Neural progenitor cell (in vitro differentiated cells): ENCODE measurements around the gene CACNB4. TPM values are rescaled to one million over a fixed set of nuclear protein-coding genes. Genes with fewer than 3 reads are reported as not detected.

Source experiments
- DNase-seq: peaks from one replicate; pipeline ENCODE4 v3.0.0-alpha.2; 2016; ENCODE audit warnings: low spot score
- H2AFZ ChIP-seq: fragments of 200-600 bp; sonication (generic); replicated peaks from 2 replicates; pipeline ENCODE4 v1.6.1; 2016; ENCODE audit warnings: antibody characterized with exemption
- H3F3A ChIP-seq: fragments of 200-600 bp; sonication (generic); 2 replicates; pipeline ENCODE4 v1.6.1; 2016; ENCODE audit warnings: antibody characterized with exemption, low read depth
- H3K27ac ChIP-seq: fragments of 200-600 bp; sonication (generic); 2 replicates; pipeline ENCODE4 v1.5.1; 2016; ENCODE audit warnings: mild to moderate bottlenecking
- H3K27me3 ChIP-seq: fragments of 200-600 bp; sonication (generic); 2 replicates; pipeline ENCODE4 v1.6.1; 2016; ENCODE audit warnings: mild to moderate bottlenecking, moderate library complexity
- H3K36me3 ChIP-seq: fragments of 200-600 bp; sonication (generic); 2 replicates; pipeline ENCODE4 v1.5.1; 2016
- H3K4me1 ChIP-seq: fragments of 200-600 bp; sonication (generic); 2 replicates; pipeline ENCODE4 v1.6.1; 2016; ENCODE audit warnings: mixed run types
- H3K4me2 ChIP-seq: fragments of 200-600 bp; sonication (generic); 2 replicates; pipeline ENCODE4 v1.6.1; 2016
- H3K4me3 ChIP-seq: fragments of 200-600 bp; sonication (generic); 2 replicates; pipeline ENCODE4 v1.5.1; 2016
- H3K79me2 ChIP-seq: fragments of 200-600 bp; sonication (generic); 2 replicates; pipeline ENCODE4 v1.6.1; 2016; ENCODE audit warnings: low read depth
- H3K9ac ChIP-seq: fragments of 200-600 bp; sonication (generic); 2 replicates; pipeline ENCODE4 v1.6.1; 2016
- H3K9me3 ChIP-seq: fragments of 200-600 bp; sonication (generic); 2 replicates; pipeline ENCODE4 v1.5.1; 2016; ENCODE audit warnings: low read depth
- H4K20me1 ChIP-seq: fragments of 200-600 bp; sonication (generic); 2 replicates; pipeline ENCODE4 v1.6.1; 2016; ENCODE audit warnings: low read depth
- H3K27ac Mint-ChIP-seq: 3 replicates; pipeline ENCODE4 v1.8.0; 2021; ENCODE audit warnings: mixed read lengths
- H3K27me3 Mint-ChIP-seq: 2 replicates; pipeline ENCODE4 v1.8.0; 2022; ENCODE audit warnings: low read depth, mild to moderate bottlenecking, inconsistent platforms, moderate library complexity, mixed read lengths; ENCODE audit not compliant: insufficient read depth
- H3K36me3 Mint-ChIP-seq: 3 replicates; pipeline ENCODE4 v1.8.0; 2021; ENCODE audit warnings: mixed read lengths
- H3K4me1 Mint-ChIP-seq: 3 replicates; pipeline ENCODE4 v1.8.0; 2021; ENCODE audit warnings: mixed read lengths
- H3K4me3 Mint-ChIP-seq: 3 replicates; pipeline ENCODE4 v1.8.0; 2021; ENCODE audit warnings: mild to moderate bottlenecking, moderate library complexity, mixed read lengths
- H3K9me3 Mint-ChIP-seq: 3 replicates; pipeline ENCODE4 v1.8.0; 2020; ENCODE audit warnings: mixed read lengths
- EZH2 ChIP-seq: fragments of 200-600 bp; sonication (generic); IDR thresholded peaks from 2 replicates; pipeline ENCODE4 v1.6.1; 2017; ENCODE audit warnings: antibody characterized with exemption, mild to moderate bottlenecking, moderate library complexity
- EZH2phosphoT487 ChIP-seq: fragments of 200-600 bp; sonication (generic); IDR thresholded peaks from 2 replicates; pipeline ENCODE4 v1.6.1; 2017; ENCODE audit warnings: antibody characterized with exemption
- total RNA-seq: library from RNA; depleted of rRNA; stranded (reverse); fragments of >200 nt; gene quantifications from 2 replicates; pipeline ENCODE4 v1.2.3, GENCODE V29; 2015; ENCODE audit warnings: low replicate concordance
- TF ChIP-seq, protein P1 (sequence below): fragments of 200-600 bp; sonication (generic); IDR thresholded peaks from 2 replicates; pipeline ENCODE4 v1.5.1; 2017; ENCODE audit warnings: antibody characterized with exemption, mild to moderate bottlenecking

CACNB4 gene
- total RNA-seq, 1 donor from 2014 or later, result 14.2 TPM

DNA sequence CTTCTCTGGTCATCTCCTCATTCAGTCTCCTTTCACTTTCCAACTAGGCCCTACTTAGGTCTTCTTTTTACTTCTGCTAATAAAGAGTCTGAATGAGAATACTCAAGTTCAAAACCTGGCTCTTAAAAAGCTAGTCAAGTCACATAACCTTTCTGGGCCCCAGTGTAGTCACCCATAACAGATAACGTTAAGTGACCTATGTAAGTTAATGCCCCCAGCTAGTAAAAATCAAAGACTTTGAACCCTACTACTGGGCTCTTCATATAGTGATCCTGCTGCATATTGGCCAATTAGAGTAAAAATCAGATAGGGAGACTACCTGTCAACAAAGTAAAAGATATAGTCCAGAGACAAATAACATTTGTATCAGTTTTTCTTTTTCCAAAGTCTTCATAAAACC is 288.4 kb downstream of the CACNB4 start:
- H3F3A ChIP-seq, result no peaks in the 10 kb centered on the region
- Mint-ChIP-seq H3K27ac (no peak overlapping the region), H3K9me3 (peaks cover 3% of the 10 kb centered on the region), H3K4me3 (no peak overlapping the region), H3K36me3 (peaks cover 31% of the 10 kb centered on the region), H3K4me1 (no peaks in the 10 kb centered on the region), H3K27me3 (no peaks in the 10 kb centered on the region)
- H2AFZ ChIP-seq, result no peak overlapping the region
- H3K4me3 ChIP-seq, result no peak overlapping the region
- no peak overlapping the region for H3K27ac ChIP-seq
- H3K36me3 ChIP-seq, result peaks cover 29% of the 10 kb centered on the region
- H3K4me1 ChIP-seq, result no peaks in the 10 kb centered on the region
- no peaks in the 10 kb centered on the region for H3K79me2 ChIP-seq
- TF ChIP-seq EZH2phosphoT487 (no peak), EZH2 (no peak)
- TF ChIP-seq, protein P1, sequence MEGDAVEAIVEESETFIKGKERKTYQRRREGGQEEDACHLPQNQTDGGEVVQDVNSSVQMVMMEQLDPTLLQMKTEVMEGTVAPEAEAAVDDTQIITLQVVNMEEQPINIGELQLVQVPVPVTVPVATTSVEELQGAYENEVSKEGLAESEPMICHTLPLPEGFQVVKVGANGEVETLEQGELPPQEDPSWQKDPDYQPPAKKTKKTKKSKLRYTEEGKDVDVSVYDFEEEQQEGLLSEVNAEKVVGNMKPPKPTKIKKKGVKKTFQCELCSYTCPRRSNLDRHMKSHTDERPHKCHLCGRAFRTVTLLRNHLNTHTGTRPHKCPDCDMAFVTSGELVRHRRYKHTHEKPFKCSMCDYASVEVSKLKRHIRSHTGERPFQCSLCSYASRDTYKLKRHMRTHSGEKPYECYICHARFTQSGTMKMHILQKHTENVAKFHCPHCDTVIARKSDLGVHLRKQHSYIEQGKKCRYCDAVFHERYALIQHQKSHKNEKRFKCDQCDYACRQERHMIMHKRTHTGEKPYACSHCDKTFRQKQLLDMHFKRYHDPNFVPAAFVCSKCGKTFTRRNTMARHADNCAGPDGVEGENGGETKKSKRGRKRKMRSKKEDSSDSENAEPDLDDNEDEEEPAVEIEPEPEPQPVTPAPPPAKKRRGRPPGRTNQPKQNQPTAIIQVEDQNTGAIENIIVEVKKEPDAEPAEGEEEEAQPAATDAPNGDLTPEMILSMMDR, result no peak
- peaks cover 5% of the 10 kb centered on the region for H4K20me1 ChIP-seq
- H3K9me3 ChIP-seq, result no peaks in the 10 kb centered on the region
- no peak overlapping the region for H3K4me2 ChIP-seq
- DNase-seq, result no peak
- H3K9ac ChIP-seq, result no peak overlapping the region
- H3K27me3 ChIP-seq, result no peaks in the 10 kb centered on the region

DNA sequence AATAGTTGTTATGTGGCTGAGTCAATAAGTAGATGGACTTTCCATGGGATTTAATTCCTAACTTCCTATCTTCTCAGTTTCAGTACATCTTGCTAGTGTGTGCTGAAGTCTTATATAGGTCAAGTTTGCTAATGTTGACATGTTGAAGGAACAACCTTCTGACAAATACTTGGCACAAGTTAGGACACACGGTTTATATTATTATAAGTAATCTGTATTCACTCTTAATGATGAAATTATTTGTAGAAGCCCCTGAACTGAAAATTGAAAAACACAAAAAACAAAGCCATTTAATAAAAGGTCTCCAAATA is 289.8 kb downstream of the CACNB4 start:
- TF ChIP-seq EZH2phosphoT487, result no peak
- Histone ChIP-seq H3F3A (no peaks in the 10 kb centered on the region), H3K27ac (no peak overlapping the region), H3K4me3 (no peak overlapping the region), H3K9ac (no peak overlapping the region), H3K36me3 (peaks cover 28% of the 10 kb centered on the region), H2AFZ (no peak overlapping the region), H3K9me3 (no peaks in the 10 kb centered on the region), H3K4me1 (no peaks in the 10 kb centered on the region), H3K79me2 (no peaks in the 10 kb centered on the region), H3K27me3 (no peaks in the 10 kb centered on the region), H4K20me1 (peaks cover 5% of the 10 kb centered on the region), H3K4me2 (no peak overlapping the region)
- no peak overlapping the region for H3K4me3 Mint-ChIP-seq
- H3K27me3 Mint-ChIP-seq, result no peaks in the 10 kb centered on the region
- no peaks in the 10 kb centered on the region for H3K4me1 Mint-ChIP-seq
- H3K36me3 Mint-ChIP-seq, result peaks cover 28% of the 10 kb centered on the region
- no peak for DNase-seq
- H3K27ac Mint-ChIP-seq, result no peak overlapping the region
- H3K9me3 Mint-ChIP-seq, result peaks cover 3% of the 10 kb centered on the region

DNA sequence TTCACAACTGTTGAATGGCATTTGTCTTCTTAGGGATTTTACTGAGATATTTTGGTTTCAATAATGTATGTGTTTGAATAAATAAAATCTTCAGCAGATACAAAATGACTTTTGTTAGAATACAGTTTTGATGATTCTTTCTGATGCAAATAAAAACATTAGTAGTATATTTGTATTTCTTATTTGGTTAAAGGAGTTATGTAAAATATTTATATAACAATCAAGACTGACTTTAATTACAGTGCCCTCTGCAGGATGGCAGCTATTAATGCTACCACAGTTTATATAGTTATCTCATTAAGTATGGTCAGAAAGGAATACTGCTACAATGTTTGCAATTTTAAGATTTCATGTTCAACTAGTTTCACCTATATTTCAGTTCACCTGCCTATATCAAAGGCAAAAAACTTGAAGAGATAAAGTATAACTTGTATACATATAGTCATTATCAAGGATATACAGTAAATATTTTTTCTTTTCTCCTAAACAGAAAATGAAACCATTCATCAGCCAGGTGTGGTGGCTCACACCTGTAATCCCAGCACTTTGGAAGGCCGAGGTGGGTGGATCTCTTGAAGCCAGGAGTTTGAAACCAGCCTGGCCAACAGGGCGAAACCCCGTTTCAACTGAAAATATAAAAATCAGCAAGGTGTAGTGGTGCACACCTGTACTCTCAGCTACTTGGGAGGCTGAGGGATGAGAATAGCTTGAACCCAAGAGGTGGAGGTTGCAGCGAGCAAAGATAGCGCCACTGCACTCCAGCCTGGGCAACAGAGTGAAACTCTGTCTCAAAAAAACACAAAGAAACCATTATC is 290.4 kb downstream of the CACNB4 start:
- Histone ChIP-seq H3K4me2 (no peak overlapping the region), H3K27ac (no peak overlapping the region), H3K36me3 (peaks cover 23% of the 10 kb centered on the region), H3K27me3 (no peaks in the 10 kb centered on the region), H3K9ac (no peak overlapping the region), H3K4me3 (no peak overlapping the region), H3K79me2 (no peaks in the 10 kb centered on the region), H3K9me3 (no peaks in the 10 kb centered on the region), H2AFZ (no peak overlapping the region), H4K20me1 (peaks cover 1% of the 10 kb centered on the region), H3K4me1 (no peaks in the 10 kb centered on the region), H3F3A (no peaks in the 10 kb centered on the region)
- peak; percentile 14 for DNase-seq
- H3K4me3 Mint-ChIP-seq, result no peak overlapping the region
- H3K27ac Mint-ChIP-seq, result no peak overlapping the region
- H3K4me1 Mint-ChIP-seq, result no peaks in the 10 kb centered on the region
- TF ChIP-seq, protein P1, result peak; percentile 61
- TF ChIP-seq EZH2phosphoT487, result no peak
- TF ChIP-seq EZH2, result no peak
- peaks cover 3% of the 10 kb centered on the region for H3K9me3 Mint-ChIP-seq
- peaks cover 28% of the 10 kb centered on the region for H3K36me3 Mint-ChIP-seq
- no peaks in the 10 kb centered on the region for H3K27me3 Mint-ChIP-seq

DNA sequence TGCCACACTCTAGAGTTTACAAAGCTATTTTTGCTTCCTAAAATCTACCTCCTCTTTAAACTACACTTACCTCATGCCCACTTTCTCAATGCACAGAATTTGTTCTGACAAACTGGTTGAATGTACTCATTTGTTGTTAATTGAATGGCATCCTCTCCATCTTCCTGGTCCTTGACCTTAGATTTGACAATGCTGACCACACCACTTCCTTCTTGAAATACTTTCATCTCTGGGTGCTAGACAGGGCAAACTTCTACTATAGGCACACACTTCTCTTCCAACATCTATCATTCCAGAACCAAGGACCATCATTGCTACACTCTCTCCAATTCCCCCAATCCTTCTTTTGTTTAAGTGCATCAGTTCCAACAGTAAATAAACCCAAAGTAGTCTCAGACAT is 292.9 kb downstream of the CACNB4 start:
- Mint-ChIP-seq H3K27ac (no peak overlapping the region), H3K27me3 (no peaks in the 10 kb centered on the region), H3K4me1 (no peaks in the 10 kb centered on the region), H3K9me3 (no peaks in the 10 kb centered on the region), H3K36me3 (peaks cover 20% of the 10 kb centered on the region), H3K4me3 (no peak overlapping the region)
- H3F3A ChIP-seq, result no peaks in the 10 kb centered on the region
- H4K20me1 ChIP-seq, result no peaks in the 10 kb centered on the region
- DNase-seq, result no peak
- H3K4me1 ChIP-seq, result no peaks in the 10 kb centered on the region
- peaks cover 16% of the 10 kb centered on the region for H3K36me3 ChIP-seq
- no peak for TF ChIP-seq EZH2
- no peak overlapping the region for H3K4me3 ChIP-seq
- no peak overlapping the region for H3K27ac ChIP-seq
- no peak overlapping the region for H3K9ac ChIP-seq
- H2AFZ ChIP-seq, result no peak overlapping the region
- no peak overlapping the region for H3K4me2 ChIP-seq
- no peaks in the 10 kb centered on the region for H3K9me3 ChIP-seq
- H3K27me3 ChIP-seq, result no peaks in the 10 kb centered on the region
- H3K79me2 ChIP-seq, result no peaks in the 10 kb centered on the region
